K562 (cell line): ENCODE results near the gene PHF3. TPM values are rescaled to one million over a fixed set of nuclear protein-coding genes. Genes with fewer than 3 reads are reported as not detected.

Experiments used
- ADNP ChIP-seq: fragments of 200-800 bp; sonication (Bioruptor generic); IDR thresholded peaks from 2 replicates; pipeline ENCODE4 v1.6.1; 2016; ENCODE audit warnings: missing genetic modification characterization, missing compliant biosample characterization
- CBFA2T3 ChIP-seq: fragments of 450-650 bp; IDR thresholded peaks from 2 replicates; pipeline ENCODE4 v1.6.1; 2017
- CEBPB ChIP-seq: fragments of 450-650 bp; IDR thresholded peaks from 2 replicates; pipeline ENCODE4 v1.6.1; 2016; ENCODE audit warnings: missing genetic modification characterization, missing compliant biosample characterization
- CREB3 ChIP-seq: fragments of 450-650 bp; conservative IDR thresholded peaks from 2 replicates; pipeline ENCODE4 v1.6.1; 2016; ENCODE audit warnings: missing genetic modification characterization, low read depth, mild to moderate bottlenecking, missing compliant biosample characterization, moderate library complexity
- HEY1 ChIP-seq: fragments of 250-450 bp; sonication (Bioruptor Pico); IDR thresholded peaks from 2 replicates; pipeline ENCODE4 v1.5.0; 2020; ENCODE audit warnings: mild to moderate bottlenecking, moderate library complexity, borderline replicate concordance
- KLF1 ChIP-seq: fragments of 450-650 bp; IDR thresholded peaks from 2 replicates; pipeline ENCODE4 v1.6.1; 2016; ENCODE audit warnings: missing genetic modification characterization, missing compliant biosample characterization
- LCOR ChIP-seq: sonication (generic); formaldehyde crosslinking; IDR thresholded peaks from 2 replicates; pipeline ENCODE4 v1.8.0; 2022; ENCODE audit warnings: mild to moderate bottlenecking, missing genetic modification reagents
- NCOA4 ChIP-seq: fragments of 450-650 bp; IDR thresholded peaks from 2 replicates; pipeline ENCODE4 v1.6.1; 2018; ENCODE audit warnings: mild to moderate bottlenecking; ENCODE audit not compliant: partially characterized antibody
- OTX1 ChIP-seq: fragments of 450-650 bp; formaldehyde crosslinking; IDR thresholded peaks from 2 replicates; pipeline ENCODE4 v1.4.0; 2022; ENCODE audit warnings: mild to moderate bottlenecking
- REST ChIP-seq, 2 experiments: fragments of 450-650 bp; formaldehyde crosslinking in 1 of 2; IDR thresholded peaks; 2 replicates each; pipeline versions ENCODE4 v1.4.0 to v1.6.1; 2014 to 2020; ENCODE audit warnings: mild to moderate bottlenecking in 2 of 2, borderline replicate concordance in 1 of 2, low read depth in 1 of 2
- TAF7 ChIP-seq: fragments of 450-650 bp; IDR thresholded peaks from 2 replicates; pipeline ENCODE4 v1.6.1; 2016; ENCODE audit warnings: missing genetic modification characterization, missing compliant biosample characterization
- ZC3H11A ChIP-seq: IDR thresholded peaks from 2 replicates; pipeline ENCODE4 v1.6.1; 2012; ENCODE audit warnings: low read depth, low read length, improper control_type of control experiment
- polyA plus RNA-seq, 8 experiments: library from polyadenylated mRNA; depleted of rRNA in 4 of 8; stranded (reverse) in 5 of 8; unstranded in 3 of 8; fragments of >200 nt; fragmentation: Nextera tagmentation in 2 of 8; fragmentation: Illumina TruSeq in 1 of 8; extraction: Ambion mirVana in 2 of 8; extraction: Trizol in 1 of 8; gene quantifications; 2 replicates each; pipeline versions ENCODE4 v1.2.1 to v1.2.3, GENCODE V29; 2011 to 2014; ENCODE audit warnings: inconsistent platforms in 1 of 8, missing spikeins in 1 of 8
- total RNA-seq, 7 experiments: library from RNA; depleted of rRNA in 6 of 7; stranded (reverse); fragments of >200 nt in 6 of 7; fragmentation: Illumina TruSeq in 2 of 7; extraction: Trizol in 2 of 7; gene quantifications; 2 replicates each; pipeline versions ENCODE4 v1.2.1 to v1.2.3, GENCODE V29; 2011 to 2021; ENCODE audit warnings: low replicate concordance in 1 of 7
- TF ChIP-seq, protein P1 (sequence below): fragments of 150-350 bp; conservative IDR thresholded peaks from 2 replicates; pipeline ENCODE4 v1.6.1; 2014; ENCODE audit warnings: low read length
- TF ChIP-seq, protein P2 (sequence below), 3 experiments: IDR thresholded peaks in 2 of 3; conservative IDR thresholded peaks in 1 of 3; 2 replicates each; pipeline ENCODE4 v1.5.1; 2011 to 2012; ENCODE audit warnings: low read length in 3 of 3, mild to moderate bottlenecking in 3 of 3, control low read depth in 2 of 3, improper control_type of control experiment in 1 of 3, inconsistent platforms in 1 of 3, low read depth in 1 of 3, mixed read lengths in 1 of 3, moderate library complexity in 1 of 3; ENCODE audit not compliant: insufficient read depth in 2 of 3

Gene PHF3
- total and polyA plus RNA-seq, 9 of the 15 experiments (the other 6 are each of a cell fraction or from before 2014, with no cell fraction given) = 8.1 to 51.2 (median 30.9) TPM

DNA sequence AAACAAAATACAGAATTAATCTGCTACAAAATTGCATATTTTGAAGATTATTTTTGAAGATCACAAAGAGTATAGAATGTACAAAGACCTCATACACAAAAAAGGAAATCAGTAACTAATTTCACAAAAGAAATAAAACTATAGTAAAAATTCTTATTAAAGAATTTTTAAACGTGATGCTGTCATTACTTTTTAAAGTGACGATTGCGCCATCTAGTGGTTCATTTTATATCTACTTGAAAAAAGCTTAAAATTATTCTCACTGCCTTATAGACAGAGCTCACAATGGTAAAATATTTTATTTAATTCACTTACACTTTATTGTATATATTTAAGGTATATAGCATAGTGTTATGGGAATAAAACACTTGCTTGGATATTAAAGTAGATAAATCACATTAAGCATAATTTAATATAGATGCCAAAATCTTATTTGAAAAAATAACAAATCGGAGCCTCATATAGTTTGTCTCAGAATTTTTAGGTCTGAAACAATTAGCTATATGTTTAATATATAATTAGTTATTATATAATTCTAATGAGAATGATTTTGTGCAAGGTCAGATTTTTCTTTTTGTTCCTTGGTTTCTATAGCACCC, 128.8 kb downstream of the PHF3 start (continued):
- TF ChIP-seq CEBPB (tag) (peak; percentile 37; the same call in 1 of the 2 replicates), NCOA4 (no peak), LCOR (no peak), REST (IDR thresholded peaks at IDR 0.05; ENCODE audit: borderline replicate concordance) (peak; percentile 37; the same call in 1 of the 2 replicates), REST (CRISPR knock-in tag; IDR thresholded peaks at IDR 0.05; ENCODE audit: low read depth) (no peak), KLF1 (no peak), CBFA2T3 (no peak), ZC3H11A (no peak), HEY1 (CRISPR knock-in tag) (no peak), CREB3 (no peak), TAF7 (tag) (no peak), OTX1 (CRISPR knock-in tag) (no peak), ADNP (tag) (no peak)
- TF ChIP-seq, protein P1, sequence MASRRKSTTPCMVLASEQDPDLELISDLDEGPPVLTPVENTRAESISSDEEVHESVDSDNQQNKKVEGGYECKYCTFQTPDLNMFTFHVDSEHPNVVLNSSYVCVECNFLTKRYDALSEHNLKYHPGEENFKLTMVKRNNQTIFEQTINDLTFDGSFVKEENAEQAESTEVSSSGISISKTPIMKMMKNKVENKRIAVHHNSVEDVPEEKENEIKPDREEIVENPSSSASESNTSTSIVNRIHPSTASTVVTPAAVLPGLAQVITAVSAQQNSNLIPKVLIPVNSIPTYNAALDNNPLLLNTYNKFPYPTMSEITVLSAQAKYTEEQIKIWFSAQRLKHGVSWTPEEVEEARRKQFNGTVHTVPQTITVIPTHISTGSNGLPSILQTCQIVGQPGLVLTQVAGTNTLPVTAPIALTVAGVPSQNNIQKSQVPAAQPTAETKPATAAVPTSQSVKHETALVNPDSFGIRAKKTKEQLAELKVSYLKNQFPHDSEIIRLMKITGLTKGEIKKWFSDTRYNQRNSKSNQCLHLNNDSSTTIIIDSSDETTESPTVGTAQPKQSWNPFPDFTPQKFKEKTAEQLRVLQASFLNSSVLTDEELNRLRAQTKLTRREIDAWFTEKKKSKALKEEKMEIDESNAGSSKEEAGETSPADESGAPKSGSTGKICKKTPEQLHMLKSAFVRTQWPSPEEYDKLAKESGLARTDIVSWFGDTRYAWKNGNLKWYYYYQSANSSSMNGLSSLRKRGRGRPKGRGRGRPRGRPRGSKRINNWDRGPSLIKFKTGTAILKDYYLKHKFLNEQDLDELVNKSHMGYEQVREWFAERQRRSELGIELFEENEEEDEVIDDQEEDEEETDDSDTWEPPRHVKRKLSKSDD = no peak
- TF ChIP-seq, protein P2, sequence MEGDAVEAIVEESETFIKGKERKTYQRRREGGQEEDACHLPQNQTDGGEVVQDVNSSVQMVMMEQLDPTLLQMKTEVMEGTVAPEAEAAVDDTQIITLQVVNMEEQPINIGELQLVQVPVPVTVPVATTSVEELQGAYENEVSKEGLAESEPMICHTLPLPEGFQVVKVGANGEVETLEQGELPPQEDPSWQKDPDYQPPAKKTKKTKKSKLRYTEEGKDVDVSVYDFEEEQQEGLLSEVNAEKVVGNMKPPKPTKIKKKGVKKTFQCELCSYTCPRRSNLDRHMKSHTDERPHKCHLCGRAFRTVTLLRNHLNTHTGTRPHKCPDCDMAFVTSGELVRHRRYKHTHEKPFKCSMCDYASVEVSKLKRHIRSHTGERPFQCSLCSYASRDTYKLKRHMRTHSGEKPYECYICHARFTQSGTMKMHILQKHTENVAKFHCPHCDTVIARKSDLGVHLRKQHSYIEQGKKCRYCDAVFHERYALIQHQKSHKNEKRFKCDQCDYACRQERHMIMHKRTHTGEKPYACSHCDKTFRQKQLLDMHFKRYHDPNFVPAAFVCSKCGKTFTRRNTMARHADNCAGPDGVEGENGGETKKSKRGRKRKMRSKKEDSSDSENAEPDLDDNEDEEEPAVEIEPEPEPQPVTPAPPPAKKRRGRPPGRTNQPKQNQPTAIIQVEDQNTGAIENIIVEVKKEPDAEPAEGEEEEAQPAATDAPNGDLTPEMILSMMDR (IDR thresholded peaks at IDR 0.05 in 2 of 3, conservative IDR thresholded peaks at IDR 0.05 in 1 of 3; ENCODE audit: insufficient read depth in 2 of 3, low read depth in 1 of 3, low read length in 3 of 3) = peak in 2 of 3 experiments; percentile 24 to 70; a peak in 3 of 6 replicates
